NCI-H748 (cell line): ENCODE data around the gene VAPA.

Source experiments
- DNase-seq: peaks from one replicate; lab custom pipeline; 2025; ENCODE audit not compliant: unreplicated experiment; lab: John Stamatoyannopoulos, UW

VAPA gene

GRCh38 chr18:9996094-9996493, 82.3 kb downstream of the VAPA start:
- DNase-seq: no peak

DNA sequence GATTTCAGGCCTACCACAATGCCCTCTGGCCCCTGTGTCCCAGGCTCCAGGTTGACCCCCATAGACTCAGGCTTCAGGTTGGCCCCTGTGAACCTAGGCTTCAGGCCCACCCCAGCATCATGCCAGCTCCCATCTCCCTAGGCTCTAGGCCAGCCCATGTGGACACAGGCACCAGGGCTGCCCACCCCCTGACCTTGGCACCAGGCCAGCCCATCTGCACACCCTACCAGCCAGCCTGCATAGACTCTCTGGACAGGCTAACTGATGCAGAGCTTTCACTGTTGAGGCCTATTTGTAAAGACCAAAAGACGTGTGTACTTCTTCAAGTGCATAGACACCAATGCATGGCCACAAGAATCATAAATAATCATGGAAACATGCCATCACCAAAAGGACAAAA, 83.9 kb downstream of the VAPA start:
- no peak for DNase-seq

- no peak for DNase-seq
Measured at GRCh38 chr18:9998330-9998729, 84.5 kb downstream of the VAPA start.

DNA sequence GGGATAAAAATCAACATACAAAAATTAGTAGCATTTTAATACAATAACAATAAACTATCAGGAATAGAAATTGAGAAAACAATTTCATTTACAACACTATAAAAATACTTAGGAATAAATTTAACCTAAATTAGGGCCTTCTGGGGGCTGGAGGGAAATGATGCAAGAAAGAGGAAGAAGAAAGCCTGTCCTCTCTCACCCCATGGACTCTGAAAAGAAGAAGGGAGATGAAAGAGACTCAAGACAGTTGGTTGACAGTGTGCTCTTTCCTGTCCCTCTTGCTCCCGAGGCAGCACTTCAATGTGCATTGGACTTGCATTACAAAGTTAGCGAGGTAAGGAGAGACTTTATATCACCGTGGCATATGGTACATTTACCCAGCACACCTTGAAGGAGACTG, 88.5 kb downstream of the VAPA start:
- DNase-seq: no peak

- DNase-seq: no peak
Measured at GRCh38 chr18:10003281-10003680, 89.5 kb downstream of the VAPA start.

- DNase-seq: no peak
Measured at GRCh38 chr18:10003866-10004265, 90.0 kb downstream of the VAPA start.

- peak; percentile 63 for DNase-seq
Measured at GRCh38 chr18:10006311-10006893, 92.6 kb downstream of the VAPA start.

GRCh38 chr18:10008006-10008647, 94.3 kb downstream of the VAPA start:
- DNase-seq: no peak
